ENCODE results near the gene EME2.
"Not testable (repeated sequence)": the region's sequence is repeated elsewhere in the genome, so short reads cannot be mapped to it uniquely, and the experiment has no call there.

The EME2 gene, protein sequence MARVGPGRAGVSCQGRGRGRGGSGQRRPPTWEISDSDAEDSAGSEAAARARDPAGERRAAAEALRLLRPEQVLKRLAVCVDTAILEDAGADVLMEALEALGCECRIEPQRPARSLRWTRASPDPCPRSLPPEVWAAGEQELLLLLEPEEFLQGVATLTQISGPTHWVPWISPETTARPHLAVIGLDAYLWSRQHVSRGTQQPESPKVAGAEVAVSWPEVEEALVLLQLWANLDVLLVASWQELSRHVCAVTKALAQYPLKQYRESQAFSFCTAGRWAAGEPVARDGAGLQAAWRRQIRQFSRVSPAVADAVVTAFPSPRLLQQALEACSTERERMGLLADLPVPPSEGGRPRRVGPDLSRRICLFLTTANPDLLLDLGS

GRCh38 chr16:1772362-1772907 is at the start of gene EME2:
Gene EME2 (plus strand): TSS chr16:1772810. CDS start chr16:1773228, 418 bp downstream.
- FAIRE-seq (no peak), DNase-seq (ENCODE audit: insufficient read length, low spot score) (no peak)

DNA sequence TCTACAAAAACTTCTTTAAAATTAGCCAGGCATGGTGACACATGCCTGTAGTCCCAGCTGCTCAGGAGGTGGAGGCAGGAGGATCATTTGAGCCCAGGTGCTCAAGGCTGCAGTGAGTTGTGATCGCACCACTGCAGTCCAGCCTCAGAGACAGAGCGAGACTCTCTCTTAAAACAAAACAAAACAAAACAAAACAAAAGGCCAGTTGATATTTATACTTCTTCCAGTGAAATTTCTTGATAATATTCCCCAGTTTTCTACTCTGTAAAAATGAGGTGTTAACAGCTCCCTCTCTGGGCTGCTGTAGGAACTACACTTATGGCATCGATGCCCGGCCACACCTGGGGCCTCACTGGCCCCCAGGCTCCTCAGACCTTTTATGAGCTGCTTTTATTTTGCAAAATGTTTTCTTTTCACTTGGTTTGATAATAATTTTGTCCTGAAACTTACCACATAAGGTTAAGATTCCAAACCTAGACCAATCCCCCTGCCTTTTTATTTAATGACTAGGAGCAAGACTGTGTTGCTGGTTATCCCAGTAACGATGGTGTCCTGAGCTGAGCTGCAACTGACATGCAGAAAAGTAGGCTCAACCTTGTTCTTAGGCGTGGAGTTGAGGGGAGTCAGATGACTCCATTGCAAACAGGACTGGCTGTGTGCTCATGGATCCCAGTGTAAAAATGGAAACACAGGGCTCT is 49.0 kb upstream of the EME2 start:
- DNase-seq (ENCODE audit: insufficient read length, low spot score), result no peak
- no peak for FAIRE-seq

GRCh38 chr16:1724491-1724890 is 48.1 kb upstream of the EME2 start:
- no peak for DNase-seq (ENCODE audit: insufficient read length, low spot score)
- FAIRE-seq, result no peak

DNA sequence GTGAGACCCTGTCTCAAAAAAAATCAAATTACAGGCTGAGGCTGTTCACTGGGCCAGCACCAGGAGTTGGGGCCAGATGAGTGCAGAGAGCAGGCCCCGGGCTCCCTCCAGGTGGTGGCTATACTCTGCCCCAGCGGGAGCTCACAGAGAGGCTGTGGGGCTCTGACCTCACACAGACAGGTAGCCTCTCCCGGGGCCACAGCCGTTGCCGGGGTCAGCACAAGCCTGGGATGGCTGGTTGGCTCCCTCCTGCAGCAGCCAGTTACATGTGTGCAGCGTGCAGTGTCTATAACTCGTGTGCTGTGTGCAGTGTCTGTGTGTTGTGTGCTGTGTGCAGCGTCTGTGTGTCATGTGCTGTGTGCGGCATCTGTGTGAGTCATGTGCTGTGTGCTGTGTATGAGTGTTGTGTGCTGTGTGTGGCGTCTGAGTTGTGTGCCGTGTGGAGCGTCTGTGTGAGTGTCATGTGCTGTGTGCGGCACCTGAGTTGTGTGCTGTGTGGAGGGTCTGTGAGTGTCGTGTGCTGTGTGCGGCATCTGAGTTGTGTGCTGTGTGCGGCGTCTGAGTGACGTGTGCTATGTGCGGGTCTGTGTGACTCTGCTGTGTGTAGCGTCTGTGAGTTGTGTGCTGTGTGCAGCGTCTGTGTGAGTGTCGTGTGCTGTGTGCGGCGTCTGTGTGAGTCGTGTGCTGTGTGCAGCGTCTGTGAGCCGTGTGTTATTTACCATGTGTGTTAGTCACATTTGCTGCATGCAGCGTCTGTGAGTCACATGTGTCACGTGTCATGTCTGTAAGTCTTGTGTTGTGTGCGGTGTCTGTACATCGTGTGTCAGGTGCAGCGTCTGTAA is 45.7 kb upstream of the EME2 start:
- DNase-seq (ENCODE audit: insufficient read length, low spot score) (no peak), FAIRE-seq (no peak)

DNA sequence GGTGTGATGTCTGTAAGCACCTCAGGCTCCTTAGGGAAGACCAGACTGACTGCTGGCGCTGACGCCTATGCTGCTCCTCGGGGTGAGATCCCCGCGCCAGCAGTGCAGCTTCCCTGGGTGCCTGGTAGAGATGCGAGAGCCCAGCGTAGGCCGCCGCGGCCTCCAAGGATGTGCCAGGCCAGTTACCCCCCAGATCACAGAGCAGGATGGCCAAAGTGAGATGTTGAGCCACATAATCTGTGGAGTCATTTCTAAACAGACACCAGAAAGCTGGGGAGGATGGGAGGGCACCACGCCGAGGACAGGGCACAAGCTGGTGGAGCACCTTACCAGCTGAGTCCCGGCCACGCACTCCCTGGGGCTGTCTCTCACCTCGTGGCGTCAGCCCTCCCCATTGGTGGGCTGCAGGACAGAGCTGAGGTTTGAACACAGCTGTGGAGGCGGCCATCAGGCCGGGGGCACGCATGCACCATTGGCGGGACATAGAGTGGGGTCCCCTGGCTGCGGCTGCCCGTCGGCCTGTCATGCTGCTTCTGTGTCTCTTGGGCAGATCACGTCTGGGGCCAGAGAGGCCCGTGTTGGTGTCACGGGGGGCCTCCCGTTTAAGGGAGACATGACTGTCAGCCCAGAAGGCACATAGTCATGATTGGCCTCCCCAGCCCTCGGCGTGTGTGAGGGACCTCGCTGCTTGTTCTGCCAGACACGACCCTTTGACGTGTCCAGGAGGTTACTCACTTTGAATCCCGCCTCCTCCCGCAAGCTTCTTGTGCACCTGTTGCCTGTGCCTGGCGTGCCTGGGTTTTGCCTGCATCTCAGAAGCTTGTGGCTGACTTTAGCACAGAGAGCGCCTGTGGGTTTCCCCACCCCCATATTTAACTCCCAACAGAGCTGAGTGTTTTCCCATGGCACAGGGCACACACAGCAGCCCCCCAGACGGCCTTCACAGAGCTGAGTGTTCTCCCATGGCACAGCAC is 44.7 kb upstream of the EME2 start:
- no peak for FAIRE-seq

DNA sequence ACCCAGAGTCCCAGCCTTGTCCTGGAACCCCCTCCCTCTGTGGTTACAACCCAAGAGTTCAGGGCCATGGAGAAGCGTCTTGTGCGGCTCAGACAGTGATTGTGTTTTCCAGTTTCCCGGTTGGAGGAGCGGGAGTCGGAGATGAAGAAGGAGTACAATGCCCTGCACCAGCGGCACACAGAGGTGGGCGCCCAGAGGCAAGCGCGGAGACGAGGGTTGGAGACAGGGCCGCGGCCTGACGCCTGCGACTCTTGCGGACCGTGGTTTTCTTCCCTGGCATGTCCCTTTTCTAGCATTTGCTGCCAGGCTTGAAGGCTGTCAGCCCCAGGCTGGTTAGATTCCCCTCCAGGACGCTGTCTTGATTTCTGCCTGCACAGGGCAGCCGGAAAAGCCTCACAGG is 43.6 kb upstream of the EME2 start:
- DNase-seq (ENCODE audit: insufficient read length, low spot score), result no peak
- no peak for FAIRE-seq

More for the DNA sequence above, 44.7 kb upstream of the EME2 start:
- DNase-seq (ENCODE audit: insufficient read length, low spot score), result no peak

- FAIRE-seq (no peak), DNase-seq (ENCODE audit: insufficient read length, low spot score) (no peak)
These were observed 43.2 kb upstream of the EME2 start for GRCh38 chr16:1729445-1729844.

DNA sequence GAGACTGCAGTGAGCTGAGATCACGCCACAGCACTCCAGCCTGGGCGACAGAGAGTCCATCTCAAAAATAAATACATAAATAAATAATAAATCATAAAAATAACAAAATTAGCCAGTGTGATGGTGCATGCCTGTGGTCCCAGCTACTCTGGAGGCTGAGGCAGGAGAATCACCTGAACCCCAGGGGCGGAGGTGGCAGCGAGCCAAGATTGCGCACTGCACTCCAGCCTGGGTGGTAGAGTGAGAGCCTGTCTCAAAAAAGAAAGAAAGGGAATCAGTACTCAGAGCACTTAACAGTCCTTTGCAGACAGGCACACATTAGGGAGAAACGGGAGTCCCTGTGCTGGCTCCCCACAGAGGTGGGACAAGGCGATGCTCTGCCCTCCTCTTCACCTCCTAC is 41.5 kb upstream of the EME2 start:
- no peak for FAIRE-seq
- DNase-seq (ENCODE audit: insufficient read length, low spot score), result no peak

- no peak for FAIRE-seq
- DNase-seq (ENCODE audit: insufficient read length, low spot score), result no peak
These were observed 41.0 kb upstream of the EME2 start for GRCh38 chr16:1731603-1732002.

- DNase-seq (ENCODE audit: insufficient read length, low spot score) (no peak), FAIRE-seq (no peak)
These were observed 40.5 kb upstream of the EME2 start for GRCh38 chr16:1732071-1732470.

DNA sequence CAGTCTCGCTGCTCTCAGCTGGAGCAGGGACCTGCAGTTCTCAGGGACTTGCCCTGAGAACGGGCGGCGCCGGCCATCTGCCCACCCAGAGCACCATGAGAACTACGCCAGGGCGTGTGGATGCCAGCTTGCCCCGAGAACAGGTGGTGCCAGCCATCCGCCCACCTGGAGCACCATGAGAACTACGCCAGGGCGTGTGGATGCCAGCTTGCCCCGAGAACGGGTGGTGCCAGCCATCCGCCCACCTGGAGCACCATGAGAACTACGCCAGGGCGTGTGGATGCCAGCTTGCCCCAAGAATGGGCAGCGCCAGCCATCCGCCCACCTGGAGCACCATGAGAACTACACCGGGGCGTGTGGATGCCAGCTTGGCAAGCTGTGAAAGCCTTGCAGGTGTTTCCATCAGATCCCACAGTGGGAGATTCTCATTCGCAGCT is 40.0 kb upstream of the EME2 start:
- FAIRE-seq; DNase-seq (ENCODE audit: insufficient read length, low spot score): not testable (repeated sequence)

GRCh38 chr16:1734123-1734522 is 38.5 kb upstream of the EME2 start:
- DNase-seq (ENCODE audit: insufficient read length, low spot score) (no peak), FAIRE-seq (no peak)

- FAIRE-seq (no peak), DNase-seq (ENCODE audit: insufficient read length, low spot score) (no peak)
These were observed 37.8 kb upstream of the EME2 start for GRCh38 chr16:1734816-1735215.

- no peak for DNase-seq (ENCODE audit: insufficient read length, low spot score)
- FAIRE-seq, result no peak
These were observed 32.4 kb upstream of the EME2 start for GRCh38 chr16:1740234-1740633.

DNA sequence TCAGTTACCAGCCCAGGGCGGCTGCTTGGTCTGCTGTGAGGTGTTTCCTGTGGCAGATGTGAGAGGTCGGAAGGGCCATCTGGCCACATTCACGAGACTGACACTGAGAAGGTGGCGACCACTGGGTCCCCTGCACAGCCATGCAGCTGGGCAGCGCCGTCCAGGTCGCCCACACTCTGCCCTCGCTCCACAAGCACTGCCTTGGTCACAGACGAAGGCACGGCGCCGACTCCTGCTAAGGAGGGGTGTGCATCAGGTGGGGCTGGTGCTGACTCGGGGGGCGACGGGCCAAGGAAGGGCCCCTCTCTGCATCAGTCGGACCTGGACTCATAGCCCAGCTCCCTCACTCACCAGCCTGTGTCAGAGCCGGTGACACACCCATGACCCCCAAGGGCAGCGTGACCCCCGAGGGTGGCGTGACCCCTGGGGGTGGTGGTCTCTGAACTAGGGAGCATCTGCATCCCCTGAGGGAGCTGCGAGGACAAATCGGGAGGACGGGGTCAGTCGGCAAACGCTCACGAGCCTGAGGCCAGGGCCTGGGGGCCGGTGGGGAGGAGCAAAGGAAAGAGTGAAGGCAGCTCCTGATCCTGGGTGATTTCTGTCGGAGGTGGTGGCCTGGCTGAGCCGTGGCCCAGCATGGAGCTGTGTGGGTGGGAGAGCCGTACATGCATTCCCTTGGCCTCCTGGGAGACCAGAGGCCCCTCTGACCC is 31.7 kb upstream of the EME2 start:
- FAIRE-seq (no peak), DNase-seq (ENCODE audit: insufficient read length, low spot score) (no peak)

DNA sequence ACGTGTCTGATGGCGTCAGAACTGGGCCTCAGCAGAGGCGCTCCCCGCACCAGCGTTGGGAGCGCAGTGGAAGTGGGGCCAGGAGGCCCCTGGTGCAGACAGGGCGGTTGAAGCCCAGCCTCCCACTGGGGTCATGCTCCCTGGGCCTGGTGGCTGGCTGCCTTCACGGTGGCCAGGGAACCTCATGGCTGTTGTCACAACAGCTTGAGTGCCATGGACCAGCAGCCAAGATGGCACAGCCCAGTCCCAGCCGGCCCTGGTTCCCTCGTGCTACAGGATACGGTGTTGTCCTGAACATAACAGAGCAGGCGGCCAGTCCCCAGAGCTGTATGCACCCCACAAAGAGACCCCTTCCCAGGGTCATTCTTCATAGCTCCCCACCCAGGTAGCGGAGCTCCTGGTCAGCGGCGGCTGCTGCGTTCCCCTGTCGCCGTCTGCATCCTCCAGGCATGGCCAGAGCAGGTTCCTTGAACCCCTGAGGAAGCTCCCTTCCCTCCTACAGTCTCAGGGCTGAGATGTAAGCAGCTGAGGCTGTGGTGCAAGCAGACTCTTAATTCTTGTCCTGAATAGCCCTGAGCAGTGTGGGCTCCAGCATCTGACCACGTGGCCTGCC is 31.0 kb upstream of the EME2 start:
- DNase-seq (ENCODE audit: insufficient read length, low spot score) (no peak), FAIRE-seq (no peak)

DNA sequence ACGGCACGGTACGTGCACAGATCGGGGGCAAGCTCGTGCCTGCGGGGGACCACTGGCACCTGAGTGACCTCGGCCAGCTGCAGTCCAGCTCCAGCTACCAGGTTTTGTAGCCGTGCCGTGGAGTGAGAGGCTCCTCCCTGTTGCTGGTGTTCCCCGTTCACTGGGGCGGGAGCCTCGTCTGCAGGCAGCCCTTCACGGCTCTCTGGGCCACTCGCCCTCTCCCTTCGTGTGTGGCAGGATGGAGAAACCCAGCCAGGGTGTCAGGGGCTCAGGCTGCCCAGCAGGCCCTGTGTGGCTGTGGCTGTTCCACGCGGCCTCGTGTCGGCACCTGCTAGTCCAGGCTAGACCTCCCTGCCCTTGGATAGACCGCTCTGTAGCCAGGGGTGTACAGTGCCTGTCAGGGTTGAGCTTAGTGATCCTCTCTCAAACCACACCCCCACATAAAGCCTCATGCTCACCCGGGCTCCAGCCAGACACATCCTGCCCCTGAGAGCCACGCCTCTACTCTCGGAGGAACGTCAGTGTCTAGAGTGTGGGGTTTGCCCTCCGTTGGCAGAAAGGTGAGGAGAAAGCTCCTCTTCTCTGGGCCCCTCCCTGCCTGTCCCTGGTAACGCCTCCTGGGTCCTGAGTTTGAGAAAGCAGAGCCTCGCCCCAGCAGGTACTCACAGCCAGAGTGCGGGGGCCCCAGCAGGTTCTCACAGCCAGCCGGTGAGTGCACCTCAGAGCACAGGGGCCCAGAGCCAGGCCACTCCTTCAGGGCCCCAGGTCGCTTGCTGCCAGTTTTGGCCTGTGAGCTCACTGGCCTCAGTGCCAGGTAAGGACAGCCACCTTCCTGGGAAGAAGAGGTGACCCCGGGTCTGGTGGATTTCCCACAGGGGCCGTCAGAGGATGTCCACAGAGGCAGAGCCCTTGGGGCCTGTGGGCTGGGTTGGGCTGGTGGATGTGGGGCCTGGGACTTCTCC is 29.0 kb upstream of the EME2 start:
- DNase-seq (ENCODE audit: insufficient read length, low spot score) (no peak), FAIRE-seq (no peak)

All from GM19239 (cell line).